Pancreas (tissue), 10 donors: ENCODE data around the gene SLC44A4. TPM values are rescaled to one million over a fixed set of nuclear protein-coding genes. Genes with fewer than 3 reads are reported as not detected.
A peak's percentile ranks its signal among the peaks of the same experiment; 100 is the strongest.

Source experiments
- ATAC-seq, 4 donors: fragments of 200-7000 bp; cut with Tn5 transposase; one replicate each; pipeline versions ENCODE4 v1.8.0 to v1.9.1; 2020; ENCODE audit warnings: mild to moderate bottlenecking in 4 of 4, moderate library complexity in 4 of 4
- DNase-seq, 6 donors: peaks; one replicate each; pipeline ENCODE4 v3.0.0-alpha.2; 2020
- FAIRE-seq: peaks from 2 replicates; lab custom pipeline; 2012; peaks lifted over from hg19 to GRCh38; lab: Jason Lieb, UNC
- H3K27ac ChIP-seq, 4 donors: fragments of 200-600 bp; sonication (generic); 1 replicate in 3 of 4; 2 replicates in 1 of 4; pipeline versions ENCODE4 v1.5.0 to v1.8.0; 2020
- H3K27me3 ChIP-seq, 4 donors: fragments of 200-600 bp; one replicate each; pipeline ENCODE4 v1.8.0; 2021
- H3K36me3 ChIP-seq, 3 donors: fragments of 200-600 bp; sonication (generic) in 1 of 3; one replicate each; pipeline versions ENCODE4 v1.5.0 to v1.8.0; 2020 to 2021
- H3K4me1 ChIP-seq, 3 donors: fragments of 200-600 bp; one replicate each; pipeline ENCODE4 v1.8.0; 2021
- H3K4me3 ChIP-seq, 4 donors: fragments of 200-600 bp; sonication (generic) in 2 of 4; one replicate each; pipeline versions ENCODE4 v1.5.0 to v1.8.0; 2020 to 2021
- H3K9me3 ChIP-seq, 4 donors: fragments of 200-600 bp; one replicate each; pipeline ENCODE4 v1.8.0; 2021
- WGBS, 2 donors: extraction: QIAGEN DNeasy Blood & Tissue Kit; methylation state at CpG; one replicate each; pipeline ENCODE4 v1.1.7; 2013; 5-methylcytosine and 5-hydroxymethylcytosine counted together
- intact Hi-C, 3 donors: fragments of 100-400 bp; cut with DNase I; formaldehyde crosslinking; loops; one replicate each; pipeline versions ENCODE4 v1.11.1 to v1.14.2; 2022
- polyA plus RNA-seq, 2 donors: library from polyadenylated mRNA; stranded (reverse); fragments of 200-250 nt; gene quantifications; one replicate each; pipeline ENCODE4 v1.2.3, GENCODE V29; 2013
- total RNA-seq, 6 donors: library from RNA; stranded (reverse); fragmentation: NEBNext Ultra II Directional in 4 of 6; extraction: Animal tissue kit (Norgen Biotek cat#: 25700) in 4 of 6; gene quantifications; one replicate each; pipeline versions ENCODE4 v1.2.1 to v1.2.4, GENCODE V29; 2021 to 2023
- TF ChIP-seq, protein P1 (sequence below), 4 donors: fragments of 200-600 bp; sonication (generic) in 3 of 4; IDR thresholded peaks; one replicate each; pipeline versions ENCODE4 v1.5.0 to v1.8.0; 2021; ENCODE audit warnings: antibody characterized with exemption in 4 of 4
- donor health status: healthy with polysubstance abuse.
- donor health status: DM: no; HTN: no; CAD: no; lungs with moderate emphysema.
- donor health status: DM: no; HTN: no; CAD: no.
- donor health status: control.
- donor health status: control.
- donor health status: Bipolar disorder and iron deficiency.
- donor health status: DM: yes; HTN: yes; CAD: no.
- donor health status: DM: no; HTN: no; CAD: no.
- donor health status: DM: no; HTN: no; CAD: no.
- donor health status: DM: yes; HTN: yes; CAD: no.

SLC44A4 gene
- total and polyA plus RNA-seq, 8 donors = 4.6 to 57.3 (median 12.9) TPM

DNA sequence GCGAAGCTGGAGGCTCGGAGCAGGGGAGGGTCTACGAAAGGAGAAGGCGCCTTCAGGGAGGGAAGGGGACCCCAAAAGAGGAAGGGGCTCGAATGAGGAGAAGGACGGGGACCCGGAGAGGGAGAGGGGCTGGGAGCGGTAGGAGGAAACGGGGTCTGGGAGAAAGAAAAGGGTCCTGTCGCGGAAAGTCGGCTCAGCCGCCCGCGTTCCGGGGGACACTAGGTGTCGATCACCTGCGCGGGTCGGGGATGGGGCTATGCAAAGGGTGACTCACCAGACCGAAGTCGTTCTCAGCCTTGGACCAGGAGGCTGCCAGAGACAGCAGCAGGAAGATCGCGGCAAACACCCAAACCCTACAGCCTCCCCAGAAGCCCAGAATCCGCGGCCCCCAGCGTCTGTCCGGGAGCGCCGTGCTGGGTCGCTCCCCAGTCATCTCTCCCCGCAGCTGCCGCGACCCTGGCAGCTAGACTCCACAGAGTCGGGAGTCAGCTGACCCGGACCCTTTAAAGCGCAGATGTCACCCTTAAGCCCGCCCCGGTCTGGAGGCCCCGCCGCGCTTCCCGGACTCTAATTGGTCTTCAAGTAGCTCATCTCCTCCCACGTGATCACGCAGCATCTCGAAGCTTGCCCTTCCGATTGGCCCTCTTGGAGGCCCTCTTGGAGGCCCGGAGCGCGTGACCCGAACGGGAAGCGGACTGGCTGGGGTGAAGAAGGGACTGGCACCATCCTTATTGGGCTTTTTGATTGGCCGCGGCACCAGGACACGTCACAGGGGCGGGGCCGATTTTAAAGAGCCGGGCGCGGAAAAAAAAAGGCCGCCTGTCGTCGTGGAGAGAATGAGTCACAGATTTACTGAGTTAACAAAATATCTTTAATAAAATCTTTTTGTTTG lies 16.2 kb downstream of the SLC44A4 start, which contains the start of gene NEU1:
TSS of gene NEU1 (minus strand) at position 478 of the 892 bp plus-strand sequence. CDS start at position 433, 45 bp downstream.
- Histone ChIP-seq H3K4me1 (peaks cover 0 to 6% (median 0%) of the 10 kb centered on the region in 3 donors), H3K9me3 (no peaks in the 10 kb centered on the region), H3K36me3 (peaks cover 2 to 14% (median 8%) of the 10 kb centered on the region in 3 donors), H3K27me3 (no peaks in the 10 kb centered on the region), H3K27ac (peak within 1 kb of the TSS; percentile 56 to 87 (median 78)), H3K4me3 (peak within 1 kb of the TSS; percentile 74 to 88 (median 82))
- intact Hi-C loops = no loop called here
- TF ChIP-seq, protein P1, sequence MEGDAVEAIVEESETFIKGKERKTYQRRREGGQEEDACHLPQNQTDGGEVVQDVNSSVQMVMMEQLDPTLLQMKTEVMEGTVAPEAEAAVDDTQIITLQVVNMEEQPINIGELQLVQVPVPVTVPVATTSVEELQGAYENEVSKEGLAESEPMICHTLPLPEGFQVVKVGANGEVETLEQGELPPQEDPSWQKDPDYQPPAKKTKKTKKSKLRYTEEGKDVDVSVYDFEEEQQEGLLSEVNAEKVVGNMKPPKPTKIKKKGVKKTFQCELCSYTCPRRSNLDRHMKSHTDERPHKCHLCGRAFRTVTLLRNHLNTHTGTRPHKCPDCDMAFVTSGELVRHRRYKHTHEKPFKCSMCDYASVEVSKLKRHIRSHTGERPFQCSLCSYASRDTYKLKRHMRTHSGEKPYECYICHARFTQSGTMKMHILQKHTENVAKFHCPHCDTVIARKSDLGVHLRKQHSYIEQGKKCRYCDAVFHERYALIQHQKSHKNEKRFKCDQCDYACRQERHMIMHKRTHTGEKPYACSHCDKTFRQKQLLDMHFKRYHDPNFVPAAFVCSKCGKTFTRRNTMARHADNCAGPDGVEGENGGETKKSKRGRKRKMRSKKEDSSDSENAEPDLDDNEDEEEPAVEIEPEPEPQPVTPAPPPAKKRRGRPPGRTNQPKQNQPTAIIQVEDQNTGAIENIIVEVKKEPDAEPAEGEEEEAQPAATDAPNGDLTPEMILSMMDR (IDR thresholded peaks at IDR 0.05) = no peak
- DNase-seq (peak; percentile 95 to 100 (median 100)), FAIRE-seq (peak; percentile 98), ATAC-seq (peak; percentile 93 to 98 (median 96))
- 1% methylated on average over 61 to 64 of the region's 64 CpGs for WGBS, 2 donors

DNA sequence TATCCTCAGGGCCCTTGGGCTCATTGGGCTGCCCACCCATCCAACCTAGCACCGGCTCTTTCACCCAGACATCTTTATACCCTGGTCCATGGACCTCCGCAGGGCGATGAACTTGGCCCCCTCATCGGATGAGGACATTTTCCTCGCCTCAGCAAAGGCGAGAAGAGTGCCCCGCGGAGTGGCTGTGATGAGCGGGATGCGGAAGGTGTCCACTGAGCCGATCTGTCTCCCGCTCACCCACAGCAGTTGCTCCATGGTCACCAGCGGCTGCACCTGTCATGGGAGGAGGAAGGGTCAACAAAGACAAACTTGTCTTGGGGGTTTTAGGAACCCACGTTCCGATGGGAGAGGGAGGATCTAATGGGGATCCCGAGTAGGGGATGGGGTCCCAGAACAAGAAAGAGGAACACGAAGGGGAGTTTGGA lies 16.9 kb downstream of the SLC44A4 start:
- Histone ChIP-seq H3K27me3 (no peaks in the 10 kb centered on the region), H3K4me1 (peaks cover 0 to 6% (median 0%) of the 10 kb centered on the region in 3 donors), H3K27ac (peak overlapping the region in 3 of 4 donors; percentile 38 to 80 (median 73)), H3K9me3 (no peaks in the 10 kb centered on the region), H3K4me3 (peak overlapping the region; percentile 74 to 88 (median 82)), H3K36me3 (peaks cover 2 to 14% (median 8%) of the 10 kb centered on the region in 3 donors)
- TF ChIP-seq, protein P1 (IDR thresholded peaks at IDR 0.05) = no peak
- no peak for FAIRE-seq
- no peak for ATAC-seq
- intact Hi-C loops = no loop called here
- DNase-seq = peak in 1 of 6 donors; percentile 58
- 26 to 28% methylated on average over 17 of the region's 17 CpGs for WGBS, 2 donors

DNA sequence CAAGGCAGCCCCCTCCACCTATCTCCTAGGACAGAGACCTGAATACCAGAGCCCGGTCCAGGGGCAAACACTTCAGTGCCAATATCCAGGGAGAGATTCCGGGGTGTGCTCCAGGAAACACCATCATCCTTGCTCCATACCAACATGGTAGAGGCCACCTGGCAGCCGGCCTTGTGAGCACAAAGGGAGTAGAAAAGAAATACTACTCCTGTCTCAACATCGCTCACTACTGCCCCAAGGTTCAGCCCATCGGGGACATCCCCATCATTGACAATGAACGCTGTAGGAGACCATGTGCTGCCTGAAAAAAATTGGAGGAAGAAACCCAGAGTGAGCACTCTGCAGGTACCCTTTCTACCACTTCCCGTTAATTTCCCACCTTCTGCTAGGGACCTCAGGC lies 17.6 kb downstream of the SLC44A4 start:
- 86 to 91% methylated on average over 7 of the region's 7 CpGs for WGBS, 2 donors
- Histone ChIP-seq H3K36me3 (peaks cover 2 to 14% (median 8%) of the 10 kb centered on the region in 3 donors), H3K27me3 (no peaks in the 10 kb centered on the region), H3K4me3 (no peak overlapping the region), H3K4me1 (peaks cover 0 to 6% (median 0%) of the 10 kb centered on the region in 3 donors), H3K27ac (no peak overlapping the region), H3K9me3 (no peaks in the 10 kb centered on the region)
- FAIRE-seq (no peak), ATAC-seq (no peak), DNase-seq (peak in 1 of 6 donors; percentile 22)
- intact Hi-C loops = no loop called here
- TF ChIP-seq, protein P1 (IDR thresholded peaks at IDR 0.05) = no peak

DNA sequence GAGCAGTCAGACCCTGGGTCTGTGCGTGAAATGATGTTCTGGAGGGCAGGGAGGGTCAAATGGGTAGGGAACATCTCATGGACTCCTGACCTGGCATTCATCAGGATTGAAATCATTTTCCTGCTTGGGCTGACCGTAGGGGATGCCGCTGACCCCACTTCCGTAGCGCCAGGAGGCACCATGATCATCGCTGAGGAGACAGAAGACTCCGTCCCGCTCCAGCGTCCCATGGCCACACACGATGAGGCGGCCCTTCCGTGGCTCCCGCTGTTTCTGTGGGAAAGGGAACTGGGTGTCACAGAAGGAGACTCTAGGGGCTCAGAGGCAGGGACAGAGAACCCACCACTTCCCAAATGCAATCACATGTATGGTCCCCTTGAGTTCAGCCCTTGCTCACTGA lies 18.4 kb downstream of the SLC44A4 start:
- Histone ChIP-seq H3K27ac (no peak overlapping the region), H3K36me3 (peaks cover 2 to 14% (median 8%) of the 10 kb centered on the region in 3 donors), H3K4me1 (peaks cover 0 to 6% (median 0%) of the 10 kb centered on the region in 3 donors), H3K9me3 (no peaks in the 10 kb centered on the region), H3K4me3 (no peak overlapping the region), H3K27me3 (no peaks in the 10 kb centered on the region)
- 91 to 95% methylated on average over 13 of the region's 13 CpGs for WGBS, 2 donors
- no peak for FAIRE-seq
- intact Hi-C loops = no loop called here
- peak in 1 of 6 donors; percentile 41 for DNase-seq
- TF ChIP-seq, protein P1 (IDR thresholded peaks at IDR 0.05) = no peak
- no peak for ATAC-seq
